Measurements from ENCODE around the gene GPC6.

The GPC6 gene

GRCh38 chr13:93262729-93263345, 36.2 kb downstream of the GPC6 start:
- no peak for TF ChIP-seq CTCF (IDR thresholded peaks at IDR 0.05; ENCODE audit: extremely low read depth, insufficient read depth, missing control alignments)
- no peak for DNase-seq (ENCODE audit: low spot score)

DNA sequence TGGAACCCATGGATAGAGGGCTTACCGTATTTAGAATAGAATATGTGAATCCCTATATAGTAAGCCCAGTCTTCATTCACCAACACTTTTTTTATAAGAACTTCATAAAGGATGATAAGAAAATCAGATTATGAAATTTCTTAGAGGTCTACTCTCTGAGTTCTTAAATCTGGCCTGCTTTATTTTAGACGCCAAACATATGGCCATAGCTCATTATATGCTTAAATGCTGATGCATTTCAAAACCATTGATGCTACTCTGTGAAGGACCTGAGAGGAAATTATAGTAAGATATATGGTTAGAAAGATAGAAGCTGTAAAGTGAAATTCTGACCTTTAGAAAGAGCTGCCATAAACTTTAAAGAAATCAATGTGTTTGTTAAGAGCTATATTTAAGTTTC, 38.3 kb downstream of the GPC6 start:
- DNase-seq (ENCODE audit: low spot score): no peak
- in situ Hi-C loops (cut with MboI; ENCODE audit: low pct_unique_long_range_greater_than_20kb, low sequenced_read_pairs, unreplicated experiment): no loop called here
- TF ChIP-seq CTCF (IDR thresholded peaks at IDR 0.05; ENCODE audit: extremely low read depth, insufficient read depth, missing control alignments): no peak

More at GRCh38 chr13:93262729-93263345, 36.2 kb downstream of the GPC6 start:
- in situ Hi-C loops (cut with MboI; ENCODE audit: low pct_unique_long_range_greater_than_20kb, low sequenced_read_pairs, unreplicated experiment): no loop called here

- in situ Hi-C loops (cut with MboI; ENCODE audit: low pct_unique_long_range_greater_than_20kb, low sequenced_read_pairs, unreplicated experiment): no loop called here
- no peak for TF ChIP-seq CTCF (IDR thresholded peaks at IDR 0.05; ENCODE audit: extremely low read depth, insufficient read depth, missing control alignments)
- no peak for DNase-seq (ENCODE audit: low spot score)
Observed at GRCh38 chr13:93265800-93266199, 39.2 kb downstream of the GPC6 start.

GRCh38 chr13:93266681-93267080, 40.1 kb downstream of the GPC6 start:
- no peak for TF ChIP-seq CTCF (IDR thresholded peaks at IDR 0.05; ENCODE audit: extremely low read depth, insufficient read depth, missing control alignments)
- in situ Hi-C loops (cut with MboI; ENCODE audit: low pct_unique_long_range_greater_than_20kb, low sequenced_read_pairs, unreplicated experiment): no loop called here
- DNase-seq (ENCODE audit: low spot score): no peak

GRCh38 chr13:93268327-93269028, 41.9 kb downstream of the GPC6 start:
- in situ Hi-C loops (cut with MboI; ENCODE audit: low pct_unique_long_range_greater_than_20kb, low sequenced_read_pairs, unreplicated experiment): no loop called here
- no peak for TF ChIP-seq CTCF (IDR thresholded peaks at IDR 0.05; ENCODE audit: extremely low read depth, insufficient read depth, missing control alignments)
- no peak for DNase-seq (ENCODE audit: low spot score)

- in situ Hi-C loops (cut with MboI; ENCODE audit: low pct_unique_long_range_greater_than_20kb, low sequenced_read_pairs, unreplicated experiment): no loop called here
- no peak for DNase-seq (ENCODE audit: low spot score)
- no peak for TF ChIP-seq CTCF (IDR thresholded peaks at IDR 0.05; ENCODE audit: extremely low read depth, insufficient read depth, missing control alignments)
Observed at GRCh38 chr13:93270769-93271742, 44.4 kb downstream of the GPC6 start.
